MM.1S (cell line): ENCODE results near the gene TBX5.

ENCODE experiments used
- DNase-seq: peaks from one replicate; pipeline ENCODE4 v3.0.0-alpha.2; 2015
- H2AFZ ChIP-seq: fragments of 300-600 bp; sonication (generic); 2 replicates; pipeline ENCODE4 v1.6.0; 2016; ENCODE audit warnings: antibody characterized with exemption, low read length
- H3F3A ChIP-seq: fragments of 300-600 bp; sonication (generic); 2 replicates; pipeline ENCODE4 v1.6.1; 2016; ENCODE audit warnings: mild to moderate bottlenecking, antibody characterized with exemption, low read length, moderate library complexity, mixed read lengths; ENCODE audit not compliant: insufficient read depth
- H3K27ac ChIP-seq: fragments of 300-600 bp; sonication (generic); 2 replicates; pipeline ENCODE4 v1.5.1; 2016; ENCODE audit warnings: mild to moderate bottlenecking, low read length
- H3K27me3 ChIP-seq: fragments of 300-600 bp; sonication (generic); replicated peaks from 2 replicates; pipeline ENCODE4 v1.6.0; 2016; ENCODE audit warnings: low read length; ENCODE audit not compliant: insufficient read depth
- H3K36me3 ChIP-seq: fragments of 300-600 bp; sonication (generic); replicated peaks from 2 replicates; pipeline ENCODE4 v1.6.1; 2016; ENCODE audit warnings: mild to moderate bottlenecking, low read length, mixed read lengths; ENCODE audit not compliant: insufficient read depth
- H3K4me1 ChIP-seq: fragments of 300-600 bp; sonication (generic); 2 replicates; pipeline ENCODE4 v1.6.1; 2016; ENCODE audit warnings: low read length, mixed read lengths
- H3K4me2 ChIP-seq: fragments of 300-600 bp; sonication (generic); 2 replicates; pipeline ENCODE4 v1.6.0; 2016; ENCODE audit warnings: low read depth, low read length
- H3K4me3 ChIP-seq: fragments of 300-600 bp; sonication (generic); 2 replicates; pipeline ENCODE4 v1.5.1; 2016; ENCODE audit warnings: low read length, mixed read lengths
- H3K79me2 ChIP-seq: fragments of 300-600 bp; sonication (generic); 2 replicates; pipeline ENCODE4 v1.6.1; 2016; ENCODE audit warnings: mixed run types, low read length, mixed read lengths
- H3K9ac ChIP-seq: fragments of 300-600 bp; sonication (generic); 2 replicates; pipeline ENCODE4 v1.6.1; 2016; ENCODE audit warnings: low read length, mixed read lengths
- H3K9me2 ChIP-seq: fragments of 300-600 bp; sonication (generic); replicated peaks from 2 replicates; pipeline ENCODE4 v1.6.1; 2016; ENCODE audit warnings: mild to moderate bottlenecking, low read length, mixed read lengths; ENCODE audit not compliant: insufficient read depth
- H3K9me3 ChIP-seq: fragments of 300-600 bp; sonication (generic); replicated peaks from 2 replicates; pipeline ENCODE4 v1.6.1; 2016; ENCODE audit warnings: mild to moderate bottlenecking, low read length, mixed read lengths; ENCODE audit not compliant: insufficient read depth
- H4K20me1 ChIP-seq: fragments of 300-600 bp; sonication (generic); 2 replicates; pipeline ENCODE4 v1.6.1; 2016; ENCODE audit warnings: mild to moderate bottlenecking, low read length, moderate library complexity, mixed read lengths; ENCODE audit not compliant: insufficient read depth
- EZH2 ChIP-seq: fragments of 300-600 bp; sonication (generic); optimal IDR thresholded peaks from 2 replicates; pipeline ENCODE3; 2017; ENCODE audit warnings: low read depth, mild to moderate bottlenecking, antibody characterized with exemption, low read length, mixed read lengths
- EZH2phosphoT487 ChIP-seq: fragments of 300-600 bp; sonication (generic); IDR thresholded peaks from 2 replicates; pipeline ENCODE4 v1.6.1; 2018; ENCODE audit warnings: antibody characterized with exemption, low read length
- TF ChIP-seq, protein P1 (sequence below): fragments of 300-600 bp; sonication (generic); IDR thresholded peaks from 2 replicates; pipeline ENCODE4 v1.5.1; 2016; ENCODE audit warnings: antibody characterized with exemption, low read length, mixed read lengths

Gene TBX5

GRCh38 chr12:114391088-114391487 is 14.9 kb downstream of the TBX5 start:
- H3K4me3 ChIP-seq, result no peak overlapping the region

GRCh38 chr12:114384739-114385138 is 21.2 kb downstream of the TBX5 start:
- no peaks in the 10 kb centered on the region for H3K79me2 ChIP-seq

More at GRCh38 chr12:114391088-114391487, 14.9 kb downstream of the TBX5 start:
- DNase-seq, result no peak
- H3K9me3 ChIP-seq, result no peaks in the 10 kb centered on the region
- no peak overlapping the region for H2AFZ ChIP-seq
- no peak overlapping the region for H3K27ac ChIP-seq
- H3K9me2 ChIP-seq, result no peaks in the 10 kb centered on the region
- no peaks in the 10 kb centered on the region for H3F3A ChIP-seq
- H3K36me3 ChIP-seq, result no peaks in the 10 kb centered on the region
- H4K20me1 ChIP-seq, result no peaks in the 10 kb centered on the region
- no peak overlapping the region for H3K9ac ChIP-seq
- TF ChIP-seq, protein P1, sequence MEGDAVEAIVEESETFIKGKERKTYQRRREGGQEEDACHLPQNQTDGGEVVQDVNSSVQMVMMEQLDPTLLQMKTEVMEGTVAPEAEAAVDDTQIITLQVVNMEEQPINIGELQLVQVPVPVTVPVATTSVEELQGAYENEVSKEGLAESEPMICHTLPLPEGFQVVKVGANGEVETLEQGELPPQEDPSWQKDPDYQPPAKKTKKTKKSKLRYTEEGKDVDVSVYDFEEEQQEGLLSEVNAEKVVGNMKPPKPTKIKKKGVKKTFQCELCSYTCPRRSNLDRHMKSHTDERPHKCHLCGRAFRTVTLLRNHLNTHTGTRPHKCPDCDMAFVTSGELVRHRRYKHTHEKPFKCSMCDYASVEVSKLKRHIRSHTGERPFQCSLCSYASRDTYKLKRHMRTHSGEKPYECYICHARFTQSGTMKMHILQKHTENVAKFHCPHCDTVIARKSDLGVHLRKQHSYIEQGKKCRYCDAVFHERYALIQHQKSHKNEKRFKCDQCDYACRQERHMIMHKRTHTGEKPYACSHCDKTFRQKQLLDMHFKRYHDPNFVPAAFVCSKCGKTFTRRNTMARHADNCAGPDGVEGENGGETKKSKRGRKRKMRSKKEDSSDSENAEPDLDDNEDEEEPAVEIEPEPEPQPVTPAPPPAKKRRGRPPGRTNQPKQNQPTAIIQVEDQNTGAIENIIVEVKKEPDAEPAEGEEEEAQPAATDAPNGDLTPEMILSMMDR, result no peak
- TF ChIP-seq EZH2phosphoT487, result no peak
- TF ChIP-seq EZH2, result no peak
- 0 out of 2 replicates have a peak, but pooled peaks cover 5% of the 10 kb centered on the region for H3K27me3 ChIP-seq
- no peaks in the 10 kb centered on the region for H3K4me1 ChIP-seq
- no peak overlapping the region for H3K4me2 ChIP-seq
- no peaks in the 10 kb centered on the region for H3K79me2 ChIP-seq

GRCh38 chr12:114381177-114381576 is 24.8 kb downstream of the TBX5 start:
- no peak for DNase-seq
- no peak overlapping the region for H3K4me2 ChIP-seq
- no peaks in the 10 kb centered on the region for H3K79me2 ChIP-seq
- H3K9ac ChIP-seq, result no peak overlapping the region
- H3F3A ChIP-seq, result no peaks in the 10 kb centered on the region
- H3K4me3 ChIP-seq, result no peak overlapping the region
- no peaks in the 10 kb centered on the region for H3K4me1 ChIP-seq
- no peaks in the 10 kb centered on the region for H3K27me3 ChIP-seq
- no peaks in the 10 kb centered on the region for H4K20me1 ChIP-seq
- no peaks in the 10 kb centered on the region for H3K9me3 ChIP-seq
- H3K36me3 ChIP-seq, result no peaks in the 10 kb centered on the region
- no peaks in the 10 kb centered on the region for H3K9me2 ChIP-seq
- no peak overlapping the region for H2AFZ ChIP-seq
- TF ChIP-seq EZH2phosphoT487, result no peak
- no peak for TF ChIP-seq EZH2
- TF ChIP-seq, protein P1, result no peak
- no peak overlapping the region for H3K27ac ChIP-seq

More at GRCh38 chr12:114384739-114385138, 21.2 kb downstream of the TBX5 start:
- Histone ChIP-seq H3K36me3 (no peaks in the 10 kb centered on the region), H3K27me3 (no peaks in the 10 kb centered on the region), H3K4me1 (no peaks in the 10 kb centered on the region), H3K4me3 (no peak overlapping the region), H3K27ac (no peak overlapping the region), H3K9me2 (no peaks in the 10 kb centered on the region), H2AFZ (no peak overlapping the region), H3F3A (no peaks in the 10 kb centered on the region), H3K9ac (no peak overlapping the region), H4K20me1 (no peaks in the 10 kb centered on the region), H3K4me2 (no peak overlapping the region), H3K9me3 (no peaks in the 10 kb centered on the region)
- no peak for DNase-seq
- TF ChIP-seq EZH2phosphoT487, result no peak
- no peak for TF ChIP-seq EZH2
- TF ChIP-seq, protein P1, result no peak
